ENCODE measurements around the gene SP8. TPM values are rescaled to one million over a fixed set of nuclear protein-coding genes. Genes with fewer than 3 reads are reported as not detected.
A peak's percentile ranks its signal among the peaks of the same experiment; 100 is the strongest.

Gene SP8
- polyA plus RNA-seq, 1 donor (not counting 4 experiments of a cell fraction or from before 2014, with no cell fraction given): 0.17 TPM

GRCh38 chr7:20798081-20798693 is 11.5 kb upstream of the SP8 start:
- no peak for TF ChIP-seq EZH2 (IDR thresholded peaks at IDR 0.05; ENCODE audit: low read length)
- TF ChIP-seq, protein P1, sequence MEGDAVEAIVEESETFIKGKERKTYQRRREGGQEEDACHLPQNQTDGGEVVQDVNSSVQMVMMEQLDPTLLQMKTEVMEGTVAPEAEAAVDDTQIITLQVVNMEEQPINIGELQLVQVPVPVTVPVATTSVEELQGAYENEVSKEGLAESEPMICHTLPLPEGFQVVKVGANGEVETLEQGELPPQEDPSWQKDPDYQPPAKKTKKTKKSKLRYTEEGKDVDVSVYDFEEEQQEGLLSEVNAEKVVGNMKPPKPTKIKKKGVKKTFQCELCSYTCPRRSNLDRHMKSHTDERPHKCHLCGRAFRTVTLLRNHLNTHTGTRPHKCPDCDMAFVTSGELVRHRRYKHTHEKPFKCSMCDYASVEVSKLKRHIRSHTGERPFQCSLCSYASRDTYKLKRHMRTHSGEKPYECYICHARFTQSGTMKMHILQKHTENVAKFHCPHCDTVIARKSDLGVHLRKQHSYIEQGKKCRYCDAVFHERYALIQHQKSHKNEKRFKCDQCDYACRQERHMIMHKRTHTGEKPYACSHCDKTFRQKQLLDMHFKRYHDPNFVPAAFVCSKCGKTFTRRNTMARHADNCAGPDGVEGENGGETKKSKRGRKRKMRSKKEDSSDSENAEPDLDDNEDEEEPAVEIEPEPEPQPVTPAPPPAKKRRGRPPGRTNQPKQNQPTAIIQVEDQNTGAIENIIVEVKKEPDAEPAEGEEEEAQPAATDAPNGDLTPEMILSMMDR (optimal IDR thresholded peaks at IDR 0.05 in 1 of 3, IDR thresholded peaks at IDR 0.05 in 1 of 3, conservative IDR thresholded peaks at IDR 0.05 in 1 of 3; ENCODE audit: extremely low read depth in 1 of 3, insufficient read depth in 2 of 3, low read length in 3 of 3): no peak
- Histone ChIP-seq H3K4me2 (ENCODE audit: control insufficient read depth, extremely low read depth, insufficient read depth, low read depth, low read length) (peak overlapping the region; percentile 30), H3K9me3 (ENCODE audit: control insufficient read depth, low read depth, low read length) (no peaks in the 10 kb centered on the region), H3K9ac (ENCODE audit: control insufficient read depth, extremely low read depth, insufficient read depth, low read length) (peak overlapping the region; percentile 36), H3K27me3 (ENCODE audit: control insufficient read depth, extremely low read depth, insufficient read depth, low read length) (peaks cover 43% of the 10 kb centered on the region), H3K79me2 (ENCODE audit: control insufficient read depth, insufficient read depth, low read length) (no peaks in the 10 kb centered on the region), H3K9me1 (ENCODE audit: control insufficient read depth, extremely low read depth, insufficient read depth, low read length) (no peaks in the 10 kb centered on the region), H3K4me3 (ENCODE audit: control insufficient read depth in 2 of 3, extremely low read depth in 1 of 3, insufficient read depth in 2 of 3, low read depth in 1 of 3, low read length in 3 of 3) (peak overlapping the region; percentile 47 to 58 (median 50)), H2AFZ (ENCODE audit: control insufficient read depth, low read length) (peak overlapping the region; percentile 70), H3K36me3 (ENCODE audit: control insufficient read depth in 2 of 2, extremely low read depth in 1 of 2, insufficient read depth in 2 of 2, low read length in 2 of 2) (no peaks in the 10 kb centered on the region), H4K20me1 (ENCODE audit: control insufficient read depth, extremely low read depth, insufficient read depth, low read length) (no peaks in the 10 kb centered on the region), H3K4me1 (ENCODE audit: control insufficient read depth, extremely low read depth, insufficient read depth, low read length) (peaks cover 5% of the 10 kb centered on the region), H3K27ac (ENCODE audit: control insufficient read depth, insufficient read depth, low read length) (no peak overlapping the region)
- FAIRE-seq (no peak), DNase-seq (ENCODE audit: low read depth, low spot score) (no peak)
- dilution Hi-C loops (cut with MboI; ENCODE audit: extremely low pct_ligation_motif_present, low sequenced_read_pairs): no loop called here

GRCh38 chr7:20797462-20798080 is 10.9 kb upstream of the SP8 start:
- no peaks in the 10 kb centered on the region for H4K20me1 ChIP-seq (ENCODE audit: control insufficient read depth, extremely low read depth, insufficient read depth, low read length)
- no peaks in the 10 kb centered on the region for H3K9me3 ChIP-seq (ENCODE audit: control insufficient read depth, low read depth, low read length)
- H3K27ac ChIP-seq (ENCODE audit: control insufficient read depth, insufficient read depth, low read length): no peak overlapping the region
- peaks cover 5% of the 10 kb centered on the region for H3K4me1 ChIP-seq (ENCODE audit: control insufficient read depth, extremely low read depth, insufficient read depth, low read length)
- dilution Hi-C loops (cut with MboI; ENCODE audit: extremely low pct_ligation_motif_present, low sequenced_read_pairs): no loop called here
- H3K36me3 ChIP-seq (ENCODE audit: control insufficient read depth in 2 of 2, extremely low read depth in 1 of 2, insufficient read depth in 2 of 2, low read length in 2 of 2): no peaks in the 10 kb centered on the region
- peak overlapping the region; percentile 49 for H3K9ac ChIP-seq (ENCODE audit: control insufficient read depth, extremely low read depth, insufficient read depth, low read length)
- TF ChIP-seq, protein P1 (optimal IDR thresholded peaks at IDR 0.05 in 1 of 3, IDR thresholded peaks at IDR 0.05 in 1 of 3, conservative IDR thresholded peaks at IDR 0.05 in 1 of 3; ENCODE audit: extremely low read depth in 1 of 3, insufficient read depth in 2 of 3, low read length in 3 of 3): no peak
- peak; percentile 28 for TF ChIP-seq EZH2 (IDR thresholded peaks at IDR 0.05; ENCODE audit: low read length)
- FAIRE-seq (peak; percentile 34), DNase-seq (ENCODE audit: low read depth, low spot score) (no peak)
- H3K27me3 ChIP-seq (ENCODE audit: control insufficient read depth, extremely low read depth, insufficient read depth, low read length): peaks cover 49% of the 10 kb centered on the region
- H2AFZ ChIP-seq (ENCODE audit: control insufficient read depth, low read length): peak overlapping the region; percentile 93
- no peaks in the 10 kb centered on the region for H3K9me1 ChIP-seq (ENCODE audit: control insufficient read depth, extremely low read depth, insufficient read depth, low read length)
- H3K4me3 ChIP-seq (ENCODE audit: control insufficient read depth in 2 of 3, extremely low read depth in 1 of 3, insufficient read depth in 2 of 3, low read depth in 1 of 3, low read length in 3 of 3): peak overlapping the region; percentile 47 to 77 (median 77)
- H3K79me2 ChIP-seq (ENCODE audit: control insufficient read depth, insufficient read depth, low read length): no peaks in the 10 kb centered on the region
- peak overlapping the region; percentile 77 for H3K4me2 ChIP-seq (ENCODE audit: control insufficient read depth, extremely low read depth, insufficient read depth, low read depth, low read length)
